HepG2 (cell line): ENCODE measurements around the gene TMEM271. TPM values are rescaled to one million over a fixed set of nuclear protein-coding genes. Genes with fewer than 3 reads are reported as not detected.
A peak's percentile ranks its signal among the peaks of the same experiment; 100 is the strongest.

Source experiments
- ATAC-seq: fragments of 200-7000 bp; cut with Tn5 transposase; 3 replicates; pipeline ENCODE4 v1.9.1; 2020; ENCODE audit warnings: mild to moderate bottlenecking, moderate library complexity
- BruUV-seq: library from RNA; stranded (reverse); fragments of 400-500 nt; replicated peaks from 2 replicates; lab custom pipeline; 2021; lab: Mats Ljungman, UMichigan
- CTCF ChIA-PET: fragments of 300-600 bp; formaldehyde crosslinking; extraction: SDS; loops from one replicate; lab custom pipeline; 2021; ENCODE audit warnings: low total read pairs, inconsistent platforms, low intra/inter-chr PET ratio; lab: Yijun Ruan, JAX
- POLR2A ChIA-PET: fragments of 350-600 bp; sonication (Branson Sonifier 250); formaldehyde crosslinking; loops from one replicate; lab custom pipeline; 2020; ENCODE audit warnings: antibody characterized with exemption, inconsistent platforms; lab: Yijun Ruan, JAX
- DNase-seq: peaks from one replicate; pipeline ENCODE4 v3.0.0-alpha.2; 2015; ENCODE audit warnings: low spot score
- FAIRE-seq: peaks from 3 replicates; lab custom pipeline; 2011; peaks lifted over from hg19 to GRCh38; lab: Jason Lieb, UNC
- H2AFZ ChIP-seq: one replicate; pipeline ENCODE4 v1.6.1; 2011; ENCODE audit warnings: low read length, inconsistent platforms
- H3K27ac ChIP-seq: fragments of 300-600 bp; 3 replicates; pipeline ENCODE4 v1.8.0; 2011; ENCODE audit warnings: mixed run types, mild to moderate bottlenecking, mixed read lengths, low read length, inconsistent platforms; ENCODE audit not compliant: insufficient read depth; ENCODE audit errors: extremely low read length
- H3K27me3 ChIP-seq, 2 experiments: fragments of 200-600 bp in 1 of 2; 2 replicates in 1 of 2; 3 replicates in 1 of 2; pipeline versions ENCODE4 v1.6.0 to v1.8.0; 2011; ENCODE audit warnings: low read length in 2 of 2, mild to moderate bottlenecking in 2 of 2, moderate library complexity in 2 of 2, inconsistent platforms in 1 of 2; ENCODE audit not compliant: insufficient read depth in 2 of 2, control insufficient read depth in 1 of 2
- H3K36me3 ChIP-seq, 2 experiments: fragments of 200-600 bp in 1 of 2; replicated peaks in 1 of 2; 2 replicates in 1 of 2; 3 replicates in 1 of 2; pipeline versions ENCODE4 v1.5.1 to v1.8.0; 2011; ENCODE audit warnings: low read length in 2 of 2, inconsistent platforms in 1 of 2; ENCODE audit not compliant: insufficient read depth in 2 of 2, control insufficient read depth in 1 of 2
- H3K4me1 ChIP-seq: 2 replicates; pipeline ENCODE4 v1.5.1; 2012; ENCODE audit warnings: low read length, inconsistent platforms; ENCODE audit not compliant: insufficient read depth
- H3K4me2 ChIP-seq: 2 replicates; pipeline ENCODE4 v1.6.0; 2011; ENCODE audit warnings: low read depth, low read length, inconsistent platforms
- H3K4me3 ChIP-seq, 3 experiments: fragments of 200-600 bp in 1 of 3; sonication (generic), shearing (Covaris generic) in 1 of 3; replicated peaks in 1 of 3; 2 replicates each; pipeline ENCODE4 v1.5.1; 2011 to 2016; ENCODE audit warnings: low read length in 3 of 3, inconsistent platforms in 2 of 3, low read depth in 2 of 3, mild to moderate bottlenecking in 2 of 3, control low read depth in 1 of 3, mixed read lengths in 1 of 3; ENCODE audit not compliant: insufficient read depth in 1 of 3
- H3K79me2 ChIP-seq: one replicate; pipeline ENCODE4 v1.6.1; 2011; ENCODE audit warnings: low read length, inconsistent platforms; ENCODE audit not compliant: insufficient read depth
- H3K9ac ChIP-seq: 2 replicates; pipeline ENCODE4 v1.6.0; 2011; ENCODE audit warnings: mild to moderate bottlenecking, low read depth, low read length, inconsistent platforms; ENCODE audit not compliant: insufficient read depth
- H3K9me3 ChIP-seq: 2 replicates; pipeline ENCODE4 v1.5.1; 2012; ENCODE audit warnings: mild to moderate bottlenecking, low read length
- H4K20me1 ChIP-seq: 2 replicates; pipeline ENCODE4 v1.6.0; 2011; ENCODE audit warnings: inconsistent platforms, mild to moderate bottlenecking, low read length, moderate library complexity; ENCODE audit not compliant: insufficient read depth
- AHR ChIP-seq: IDR thresholded peaks from 2 replicates; pipeline ENCODE4 v1.6.1; 2018; ENCODE audit warnings: missing genetic modification reagents, missing compliant biosample characterization
- ATRX ChIP-seq: sonication (generic); formaldehyde crosslinking; IDR thresholded peaks from 2 replicates; pipeline ENCODE4 v1.4.0; 2020; ENCODE audit warnings: missing genetic modification reagents, borderline replicate concordance
- CBX1 ChIP-seq: IDR thresholded peaks from one replicate; pipeline ENCODE4 v1.6.1; 2016; ENCODE audit warnings: antibody characterized with exemption, low read depth
- CCAR2 ChIP-seq: fragments of 200-400 bp; formaldehyde crosslinking; optimal IDR thresholded peaks from 2 replicates; pipeline ENCODE3; 2018; ENCODE audit warnings: low read depth, mild to moderate bottlenecking, low read length, moderate library complexity
- RBM22 ChIP-seq: fragments of 200-400 bp; formaldehyde crosslinking; optimal IDR thresholded peaks from 2 replicates; pipeline ENCODE3; 2017; ENCODE audit warnings: mild to moderate bottlenecking, low read length, moderate library complexity
- ZNF333 ChIP-seq: sonication (generic); formaldehyde crosslinking; IDR thresholded peaks from 2 replicates; pipeline ENCODE4 v1.4.0; 2020; ENCODE audit warnings: mild to moderate bottlenecking, missing genetic modification reagents, borderline replicate concordance
- ZNF441 ChIP-seq: sonication (generic); formaldehyde crosslinking; IDR thresholded peaks from 2 replicates; pipeline ENCODE4 v1.7.0; 2021; ENCODE audit warnings: missing genetic modification reagents, borderline replicate concordance
- ZNF570 ChIP-seq: sonication (generic); formaldehyde crosslinking; IDR thresholded peaks from 2 replicates; pipeline ENCODE4 v1.4.0; 2020; ENCODE audit warnings: mild to moderate bottlenecking, missing genetic modification reagents, borderline replicate concordance
- ZNF678 ChIP-seq: sonication (generic); formaldehyde crosslinking; IDR thresholded peaks from 2 replicates; pipeline ENCODE4 v1.4.0; 2020; ENCODE audit warnings: mild to moderate bottlenecking, missing genetic modification reagents
- WGBS: methylation state at CpG from one replicate; pipeline ENCODE4 v1.1.6; 2017; ENCODE audit warnings: low lambda C conversion rate; 5-methylcytosine and 5-hydroxymethylcytosine counted together
- in situ Hi-C: cut with HindIII; loops from 2 replicates; pipeline ENCODE4 v1.10.0; 2017; ENCODE audit warnings: low pct_unique_long_range_greater_than_20kb; ENCODE audit not compliant: extremely low pct_ligation_motif_present
- intact Hi-C: fragments of 100-400 bp; cut with micrococcal nuclease; formaldehyde crosslinking; loops from one replicate; pipeline ENCODE4 v1.10.0; 2022; ENCODE audit not compliant: unreplicated experiment
- polyA plus RNA-seq, 8 experiments: library from polyadenylated mRNA; depleted of rRNA in 3 of 8; stranded (reverse) in 7 of 8; unstranded in 1 of 8; fragments of >200 nt; fragmentation: Illumina TruSeq in 4 of 8; extraction: Trizol in 4 of 8; gene quantifications; 2 replicates each; pipeline versions ENCODE4 v1.2.1 to v1.2.3, GENCODE V29; 2011 to 2016; ENCODE audit warnings: low read depth in 4 of 8, missing spikeins in 1 of 8, mixed read lengths in 1 of 8; ENCODE audit not compliant: insufficient read depth in 1 of 8
- total RNA-seq, 5 experiments: library from RNA; depleted of rRNA; stranded (reverse); fragments of >200 nt; fragmentation: Illumina TruSeq; extraction: Trizol; gene quantifications; 2 replicates each; pipeline ENCODE4 v1.2.3, GENCODE V29; 2016; ENCODE audit warnings: low read depth in 1 of 5
- TF ChIP-seq, protein P1 (sequence below): IDR thresholded peaks from 2 replicates; pipeline ENCODE4 v1.6.1; 2016
- TF ChIP-seq, protein P2 (sequence below), 2 experiments: sonication (generic) in 1 of 2; formaldehyde crosslinking in 1 of 2; IDR thresholded peaks; 2 replicates each; pipeline versions ENCODE4 v1.5.1 to v1.6.1; 2011 to 2020; ENCODE audit warnings: borderline replicate concordance in 1 of 2, low read depth in 1 of 2, low read length in 1 of 2, mild to moderate bottlenecking in 1 of 2, missing genetic modification reagents in 1 of 2, moderate library complexity in 1 of 2
- TF ChIP-seq, protein P3 (sequence below): sonication (generic); IDR thresholded peaks from 2 replicates; pipeline ENCODE4 v1.6.1; 2016; ENCODE audit warnings: low read depth, borderline replicate concordance

Gene TMEM271
- total and polyA plus RNA-seq, 2 of the 13 experiments (the other 11 are each of a cell fraction or from before 2014, with no cell fraction given): not detected

DNA sequence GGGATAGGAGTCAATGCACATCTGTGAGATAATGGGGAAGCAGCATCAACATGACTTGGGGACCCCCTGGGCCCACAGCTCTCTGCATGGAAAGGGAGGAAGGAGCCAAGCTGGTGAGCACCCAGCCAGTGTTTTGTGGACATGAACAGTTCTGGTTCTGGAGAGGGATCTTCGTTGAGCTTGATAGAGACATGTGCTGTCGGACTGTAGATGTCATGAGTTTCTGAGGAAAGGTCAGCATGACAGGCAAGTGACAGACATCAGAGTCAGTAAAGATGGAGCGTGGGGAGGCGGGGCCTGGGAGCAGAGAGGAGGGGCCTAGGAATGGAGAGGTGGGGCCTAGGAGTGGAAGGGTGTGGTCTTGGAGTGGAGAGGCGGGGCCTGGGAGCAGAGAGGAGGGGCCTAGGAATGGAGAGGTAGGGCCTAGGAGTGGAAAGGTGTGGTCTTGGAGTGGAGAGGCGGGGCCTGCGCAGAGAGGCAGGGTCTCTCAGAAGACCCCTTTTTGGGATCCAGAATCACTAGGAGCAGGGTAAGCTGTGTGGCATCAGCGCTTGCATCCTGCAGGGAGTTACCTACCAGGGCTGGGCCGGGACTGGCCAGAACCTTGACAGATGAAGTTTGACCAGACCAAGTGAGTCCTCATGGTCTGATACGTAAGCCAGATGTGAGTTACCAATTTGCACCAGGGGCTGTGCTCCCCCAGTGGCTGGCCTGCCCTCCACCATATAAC, 43.3 kb downstream of the TMEM271 start:
- intact Hi-C loops: no loop called here
- POLR2A ChIA-PET: no interaction called here
- peaks cover 9% of the 10 kb centered on the region; the same call in 1 of the 2 replicates for H3K4me1 ChIP-seq
- no peak overlapping the region for H3K4me2 ChIP-seq
- FAIRE-seq (no peak), ATAC-seq (peak; percentile 36), DNase-seq (no peak)
- H3K36me3 ChIP-seq: peaks cover 22 to 52% of the 10 kb centered on the region in 2 experiments; a peak in 4 of 5 replicates
- TF ChIP-seq CBX1 (no peak), ZNF441 (CRISPR knock-in tag) (no peak), RBM22 (peak; percentile 38), AHR (no peak)
- H3K27ac ChIP-seq: no peak overlapping the region
- H2AFZ ChIP-seq: no peak overlapping the region
- no peak overlapping the region for H3K9ac ChIP-seq
- in situ Hi-C loops: no loop called here
- 97% methylated on average over 7 of the region's 10 CpGs for WGBS
- CTCF ChIA-PET: no interaction called here
- no peaks in the 10 kb centered on the region for H3K9me3 ChIP-seq
- no peaks in the 10 kb centered on the region for H4K20me1 ChIP-seq
- H3K79me2 ChIP-seq: no peaks in the 10 kb centered on the region
- no TSS peak for BruUV-seq
- no peak overlapping the region for H3K4me3 ChIP-seq
- no peaks in the 10 kb centered on the region for H3K27me3 ChIP-seq

DNA sequence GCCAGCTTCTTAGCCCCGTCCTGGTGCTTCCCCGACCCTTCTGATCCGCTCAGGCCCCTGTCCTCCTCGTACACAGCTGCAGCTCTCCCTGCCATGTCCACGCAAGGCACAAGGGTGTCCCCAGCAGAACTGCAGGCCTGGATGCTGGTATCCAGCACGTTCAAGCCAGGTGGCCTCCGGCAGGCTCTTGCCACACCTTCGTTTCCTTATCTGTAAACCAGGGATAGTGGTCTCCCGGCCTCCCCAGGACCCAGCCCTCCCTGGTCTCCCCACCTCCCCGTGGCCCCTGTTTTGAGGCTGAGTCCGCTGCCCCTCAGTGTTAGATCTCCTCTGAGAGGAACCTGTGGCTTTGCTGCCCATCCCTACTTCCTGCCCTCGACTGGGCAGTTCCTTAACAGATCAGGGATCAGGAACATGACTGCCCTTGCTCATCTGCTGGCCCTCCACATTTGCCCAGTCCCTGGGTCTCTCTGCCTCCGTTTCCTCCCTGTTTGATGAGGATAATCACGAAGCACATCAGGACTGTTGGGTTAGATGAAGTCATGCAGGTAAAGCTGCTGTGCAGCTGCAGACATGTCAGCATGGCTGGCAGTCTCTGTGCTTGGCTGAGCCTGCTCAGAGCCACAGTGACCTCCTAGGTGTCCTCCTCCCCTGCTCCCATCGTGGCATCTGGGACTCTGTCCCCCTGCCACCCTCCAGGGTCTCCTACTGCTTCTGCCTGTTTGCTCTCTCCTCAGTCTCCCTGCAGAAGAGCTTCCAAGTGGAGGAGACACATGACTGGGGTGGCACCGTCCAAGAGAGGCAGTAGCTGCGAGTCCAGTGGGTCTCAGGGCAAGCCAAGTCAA, 44.2 kb downstream of the TMEM271 start:
- in situ Hi-C loops: no loop called here
- H2AFZ ChIP-seq: no peak overlapping the region
- H3K4me1 ChIP-seq: peaks cover 9% of the 10 kb centered on the region; the same call in 1 of the 2 replicates
- ChIA-PET POLR2A (no interaction called here), CTCF (no interaction called here)
- 96% methylated on average over 16 of the region's 17 CpGs for WGBS
- no peak overlapping the region for H3K4me3 ChIP-seq
- intact Hi-C loops: no loop called here
- H3K4me2 ChIP-seq: no peak overlapping the region
- H3K9me3 ChIP-seq: no peaks in the 10 kb centered on the region
- no peaks in the 10 kb centered on the region for H3K79me2 ChIP-seq
- H3K9ac ChIP-seq: no peak overlapping the region
- no peak for ATAC-seq
- no peak for FAIRE-seq
- H3K27me3 ChIP-seq: no peaks in the 10 kb centered on the region
- H3K36me3 ChIP-seq: peaks cover 24 to 54% of the 10 kb centered on the region in 2 experiments; a peak in 4 of 5 replicates
- no TSS peak for BruUV-seq
- DNase-seq: no peak
- H4K20me1 ChIP-seq: no peaks in the 10 kb centered on the region
- H3K27ac ChIP-seq: no peak overlapping the region
- TF ChIP-seq ZNF570 (CRISPR knock-in tag) (no peak), ZNF333 (no peak), ZNF678 (no peak), ATRX (CRISPR knock-in tag) (no peak), CCAR2 (no peak)
- TF ChIP-seq, protein P1, sequence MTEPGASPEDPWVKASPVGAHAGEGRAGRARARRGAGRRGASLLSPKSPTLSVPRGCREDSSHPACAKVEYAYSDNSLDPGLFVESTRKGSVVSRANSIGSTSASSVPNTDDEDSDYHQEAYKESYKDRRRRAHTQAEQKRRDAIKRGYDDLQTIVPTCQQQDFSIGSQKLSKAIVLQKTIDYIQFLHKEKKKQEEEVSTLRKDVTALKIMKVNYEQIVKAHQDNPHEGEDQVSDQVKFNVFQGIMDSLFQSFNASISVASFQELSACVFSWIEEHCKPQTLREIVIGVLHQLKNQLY: no peak
- TF ChIP-seq, protein P2, sequence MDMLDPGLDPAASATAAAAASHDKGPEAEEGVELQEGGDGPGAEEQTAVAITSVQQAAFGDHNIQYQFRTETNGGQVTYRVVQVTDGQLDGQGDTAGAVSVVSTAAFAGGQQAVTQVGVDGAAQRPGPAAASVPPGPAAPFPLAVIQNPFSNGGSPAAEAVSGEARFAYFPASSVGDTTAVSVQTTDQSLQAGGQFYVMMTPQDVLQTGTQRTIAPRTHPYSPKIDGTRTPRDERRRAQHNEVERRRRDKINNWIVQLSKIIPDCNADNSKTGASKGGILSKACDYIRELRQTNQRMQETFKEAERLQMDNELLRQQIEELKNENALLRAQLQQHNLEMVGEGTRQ (IDR thresholded peaks at IDR 0.05; ENCODE audit: low read depth, low read length): no peak
- TF ChIP-seq, protein P2 (CRISPR knock-in tag; IDR thresholded peaks at IDR 0.05; ENCODE audit: borderline replicate concordance): no peak
- TF ChIP-seq, protein P3, sequence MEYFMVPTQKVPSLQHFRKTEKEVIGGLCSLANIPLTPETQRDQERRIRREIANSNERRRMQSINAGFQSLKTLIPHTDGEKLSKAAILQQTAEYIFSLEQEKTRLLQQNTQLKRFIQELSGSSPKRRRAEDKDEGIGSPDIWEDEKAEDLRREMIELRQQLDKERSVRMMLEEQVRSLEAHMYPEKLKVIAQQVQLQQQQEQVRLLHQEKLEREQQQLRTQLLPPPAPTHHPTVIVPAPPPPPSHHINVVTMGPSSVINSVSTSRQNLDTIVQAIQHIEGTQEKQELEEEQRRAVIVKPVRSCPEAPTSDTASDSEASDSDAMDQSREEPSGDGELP: no peak
